DND-41 (cell line): ENCODE data around the gene ZNF672.

ENCODE experiments used
- ATAC-seq: fragments of 200-7000 bp; cut with Tn5 transposase; 3 replicates; pipeline ENCODE4 v1.9.1; 2021; ENCODE audit warnings: low read depth; ENCODE audit not compliant: insufficient read depth
- DNase-seq: peaks from one replicate; pipeline ENCODE4 v3.0.0-alpha.2; 2020
- H2AFZ ChIP-seq: 2 replicates; pipeline ENCODE4 v1.6.0; 2012; ENCODE audit warnings: low read depth, low read length
- H3K27ac ChIP-seq: 2 replicates; pipeline ENCODE4 v1.5.1; 2012; ENCODE audit warnings: low read length, inconsistent platforms
- H3K27me3 ChIP-seq: fragments of 200-600 bp; sonication (generic); 2 replicates; pipeline ENCODE4 v1.6.0; 2012; ENCODE audit warnings: low read length, mild to moderate bottlenecking, inconsistent platforms; ENCODE audit not compliant: insufficient read depth, poor library complexity
- H3K36me3 ChIP-seq: 2 replicates; pipeline ENCODE4 v1.5.1; 2012; ENCODE audit warnings: low read length, inconsistent platforms; ENCODE audit not compliant: insufficient read depth
- H3K4me1 ChIP-seq: 2 replicates; pipeline ENCODE4 v1.5.1; 2012; ENCODE audit warnings: mild to moderate bottlenecking, low read length; ENCODE audit not compliant: insufficient read depth
- H3K4me2 ChIP-seq: 2 replicates; pipeline ENCODE4 v1.6.0; 2012; ENCODE audit warnings: mild to moderate bottlenecking, moderate library complexity, low read length, inconsistent platforms; ENCODE audit not compliant: insufficient read depth
- H3K4me3 ChIP-seq, 2 experiments: fragments of 200-600 bp in 1 of 2; shearing (Covaris generic) in 1 of 2; 2 replicates each; pipeline ENCODE4 v1.5.1; 2012 to 2016; ENCODE audit warnings: inconsistent platforms in 2 of 2, low read length in 2 of 2, mild to moderate bottlenecking in 2 of 2, low read depth in 1 of 2, moderate library complexity in 1 of 2
- H3K79me2 ChIP-seq: 2 replicates; pipeline ENCODE4 v1.6.0; 2012; ENCODE audit warnings: low read length, inconsistent platforms; ENCODE audit not compliant: insufficient read depth
- H3K9ac ChIP-seq: 2 replicates; pipeline ENCODE4 v1.6.0; 2012; ENCODE audit warnings: low read depth, mild to moderate bottlenecking, inconsistent platforms, low read length, moderate library complexity
- H3K9me3 ChIP-seq: 2 replicates; pipeline ENCODE4 v1.5.1; 2012; ENCODE audit warnings: low read length, moderate library complexity, mild to moderate bottlenecking, inconsistent platforms; ENCODE audit not compliant: insufficient read depth, severe bottlenecking
- H4K20me1 ChIP-seq: 2 replicates; pipeline ENCODE4 v1.6.0; 2012; ENCODE audit warnings: low read length; ENCODE audit not compliant: insufficient read depth
- CTCF ChIP-seq: IDR thresholded peaks from 2 replicates; pipeline ENCODE4 v1.5.1; 2012; ENCODE audit warnings: borderline replicate concordance, low read length, moderate library complexity, mild to moderate bottlenecking; ENCODE audit not compliant: poor library complexity, severe bottlenecking; ENCODE audit errors: extremely low read depth
- EZH2 ChIP-seq: IDR thresholded peaks from 3 replicates; pipeline ENCODE4 v1.6.1; 2012; ENCODE audit warnings: borderline replicate concordance, low read depth, mild to moderate bottlenecking, moderate library complexity, low read length, inconsistent platforms; ENCODE audit not compliant: severe bottlenecking

ZNF672 gene

GRCh38 chr1:248843687-248844086 is 5.7 kb downstream of the ZNF672 start:
- TF ChIP-seq EZH2 (no peak), CTCF (no peak)
- DNase-seq (no peak), ATAC-seq (no peak)
- H3K79me2 ChIP-seq = peaks cover 50% of the 10 kb centered on the region
- no peak overlapping the region for H3K4me2 ChIP-seq
- H3K9me3 ChIP-seq = no peaks in the 10 kb centered on the region
- no peak overlapping the region for H2AFZ ChIP-seq
- no peak overlapping the region for H3K9ac ChIP-seq
- H3K36me3 ChIP-seq = peaks cover 61% of the 10 kb centered on the region
- H3K4me3 ChIP-seq = no peak overlapping the region
- peaks cover 34% of the 10 kb centered on the region for H4K20me1 ChIP-seq
- peaks cover 23% of the 10 kb centered on the region for H3K4me1 ChIP-seq
- H3K27me3 ChIP-seq = no peaks in the 10 kb centered on the region
- no peak overlapping the region for H3K27ac ChIP-seq

GRCh38 chr1:248844526-248844925 is 6.5 kb downstream of the ZNF672 start:
- peaks cover 16% of the 10 kb centered on the region for H3K4me1 ChIP-seq
- no peak overlapping the region for H3K4me2 ChIP-seq
- DNase-seq = no peak
- H3K9ac ChIP-seq = no peak overlapping the region
- H3K79me2 ChIP-seq = peaks cover 41% of the 10 kb centered on the region
- no peak for ATAC-seq
- no peak overlapping the region for H3K4me3 ChIP-seq
- peaks cover 39% of the 10 kb centered on the region for H4K20me1 ChIP-seq
- H2AFZ ChIP-seq = no peak overlapping the region
- H3K27ac ChIP-seq = no peak overlapping the region
- H3K27me3 ChIP-seq = no peaks in the 10 kb centered on the region
- H3K36me3 ChIP-seq = peaks cover 70% of the 10 kb centered on the region
- H3K9me3 ChIP-seq = no peaks in the 10 kb centered on the region
- no peak for TF ChIP-seq EZH2
- TF ChIP-seq CTCF = no peak

- no peak for DNase-seq
- TF ChIP-seq CTCF (no peak), EZH2 (no peak)
- Histone ChIP-seq H4K20me1 (peaks cover 30% of the 10 kb centered on the region), H3K4me3 (no peak overlapping the region), H2AFZ (no peak overlapping the region), H3K9me3 (no peaks in the 10 kb centered on the region), H3K79me2 (peaks cover 14% of the 10 kb centered on the region), H3K27me3 (no peaks in the 10 kb centered on the region), H3K9ac (no peak overlapping the region), H3K27ac (no peak overlapping the region), H3K36me3 (peaks cover 91% of the 10 kb centered on the region), H3K4me1 (no peaks in the 10 kb centered on the region), H3K4me2 (no peak overlapping the region)
- ATAC-seq = no peak
These were observed 9.3 kb downstream of the ZNF672 start for GRCh38 chr1:248847181-248847955.
